Measurements from ENCODE around the gene CGB7.
"Not testable (repeated sequence)": the region's sequence is repeated elsewhere in the genome, so short reads cannot be mapped to it uniquely, and the experiment has no call there.

Gene CGB7

DNA sequence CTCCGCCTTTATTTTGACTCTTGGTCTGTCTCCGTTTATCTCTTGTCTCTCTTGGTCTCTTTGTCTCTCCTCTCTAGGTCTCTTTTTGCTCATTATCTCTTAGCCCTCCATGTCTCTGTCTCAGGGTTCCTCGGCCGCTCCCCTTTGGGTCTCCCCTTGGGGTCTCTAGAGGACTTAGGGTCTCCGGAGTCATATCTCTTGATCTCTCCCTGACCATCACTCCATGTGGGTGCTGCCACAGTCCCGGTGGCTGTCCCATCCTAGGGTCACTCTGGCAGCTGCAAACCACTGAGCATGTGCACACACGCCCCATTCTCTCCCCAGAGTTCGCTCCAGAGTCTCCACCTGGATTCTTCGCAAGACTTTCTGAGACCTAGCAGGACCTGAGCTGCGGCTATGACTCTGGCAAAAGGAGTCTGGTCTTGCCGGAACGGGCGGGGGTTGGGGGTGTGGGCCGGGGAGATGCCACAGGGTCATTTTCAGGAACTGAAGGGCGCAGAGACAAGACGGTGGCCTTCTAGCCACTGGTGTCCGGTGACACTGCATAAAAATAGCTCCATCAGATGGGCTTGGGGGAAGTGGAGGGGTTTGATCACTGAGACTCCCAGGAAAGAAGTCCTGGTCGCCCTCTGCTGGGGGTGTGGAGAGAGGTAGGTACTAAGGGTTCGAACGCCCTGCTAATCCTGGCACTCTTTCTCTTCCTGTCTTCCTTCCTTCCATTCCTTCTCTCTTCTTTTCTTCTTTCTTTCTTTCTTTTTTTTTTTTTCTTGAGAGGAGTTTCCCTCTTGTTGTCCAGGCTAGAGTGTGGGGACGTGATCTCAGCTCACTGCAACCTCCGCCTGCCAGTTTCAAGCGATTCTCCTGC lies 16.2 kb upstream of the CGB7 start:
- peak; percentile 55 for DNase-seq

- no peak for DNase-seq
These were observed 14.5 kb upstream of the CGB7 start for GRCh38 chr19:49071860-49072547.

DNA sequence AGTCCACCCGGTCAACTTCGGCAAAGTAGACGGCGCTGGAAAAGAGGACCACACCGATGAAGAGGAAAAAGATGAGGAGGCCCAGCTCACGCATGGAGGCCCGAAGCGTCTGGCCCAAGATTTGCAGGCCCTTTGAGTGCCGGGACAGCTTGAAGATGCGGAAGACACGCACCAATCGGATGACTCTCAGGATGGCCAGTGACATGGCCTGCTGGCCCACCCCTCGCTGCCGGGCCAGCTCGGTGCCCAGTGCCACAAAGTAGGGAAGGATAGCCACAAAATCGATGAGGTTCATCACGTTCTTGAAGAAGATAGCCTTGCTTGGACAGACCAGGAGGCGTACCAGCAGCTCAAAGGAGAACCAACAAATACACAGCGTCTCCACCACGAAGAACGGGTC lies 12.9 kb upstream of the CGB7 start:
- DNase-seq = no peak

DNA sequence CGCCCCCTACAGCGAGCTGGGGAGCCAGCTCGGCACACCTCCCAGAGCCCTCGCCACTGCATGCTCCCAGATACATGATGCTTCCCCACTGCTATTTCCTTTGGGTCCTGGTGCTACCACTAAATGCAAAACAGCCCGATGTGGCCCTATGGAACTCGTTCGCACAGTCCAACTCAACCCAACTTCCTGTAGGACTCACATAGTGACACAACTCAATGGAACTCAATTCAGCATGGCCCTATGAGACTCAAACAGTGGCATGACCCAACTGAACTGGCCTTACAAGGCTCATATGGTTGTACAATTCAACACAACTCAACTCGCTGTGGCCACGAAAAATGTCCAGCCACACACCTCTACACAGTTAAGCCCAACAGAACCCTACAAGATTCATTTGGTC lies 11.5 kb upstream of the CGB7 start:
- DNase-seq = no peak

- DNase-seq = no peak
These were observed 10.0 kb upstream of the CGB7 start for GRCh38 chr19:49067554-49067953.

DNA sequence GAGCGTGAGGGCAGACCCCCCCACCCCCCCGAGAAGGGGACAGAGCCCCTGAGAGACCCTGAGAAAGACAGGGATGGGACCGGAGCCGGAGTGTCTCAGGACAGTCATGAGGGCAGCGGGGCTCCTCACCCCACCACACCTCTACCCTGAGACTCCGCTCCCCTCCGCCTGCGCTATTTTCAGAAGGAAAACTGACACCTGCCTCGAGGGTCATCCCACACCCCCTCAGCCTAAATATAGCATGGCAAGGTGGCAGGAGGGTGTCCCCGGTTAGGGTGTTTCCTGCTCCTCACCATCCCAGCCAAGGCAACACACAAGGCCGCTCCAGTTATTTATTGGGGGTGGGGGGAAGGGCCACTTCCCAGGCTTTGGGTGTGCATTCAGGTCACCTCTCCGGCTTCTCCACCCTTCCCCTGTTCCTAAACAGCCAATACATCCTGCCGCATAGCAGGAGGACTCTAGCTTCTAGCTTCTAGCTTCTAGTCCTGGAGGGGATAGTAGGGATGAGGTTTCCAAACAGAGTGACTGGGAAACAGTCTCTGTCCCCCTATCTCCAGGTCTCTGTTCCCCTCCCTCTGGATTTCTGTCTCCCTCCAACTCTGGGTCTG lies 8.5 kb upstream of the CGB7 start:
- no peak for DNase-seq

GRCh38 chr19:49064768-49065611 lies 7.4 kb upstream of the CGB7 start, which contains the start of gene NTF4:
Gene NTF4, minus strand, starts transcription at chr19:49064818. Its CDS starts 2,821 bp downstream, at chr19:49061997.
- DNase-seq = peak; percentile 28

GRCh38 chr19:49064029-49064629 lies 6.6 kb upstream of the CGB7 start:
- DNase-seq = no peak

GRCh38 chr19:49061445-49061844 lies 3.9 kb upstream of the CGB7 start:
- DNase-seq = no peak

DNA sequence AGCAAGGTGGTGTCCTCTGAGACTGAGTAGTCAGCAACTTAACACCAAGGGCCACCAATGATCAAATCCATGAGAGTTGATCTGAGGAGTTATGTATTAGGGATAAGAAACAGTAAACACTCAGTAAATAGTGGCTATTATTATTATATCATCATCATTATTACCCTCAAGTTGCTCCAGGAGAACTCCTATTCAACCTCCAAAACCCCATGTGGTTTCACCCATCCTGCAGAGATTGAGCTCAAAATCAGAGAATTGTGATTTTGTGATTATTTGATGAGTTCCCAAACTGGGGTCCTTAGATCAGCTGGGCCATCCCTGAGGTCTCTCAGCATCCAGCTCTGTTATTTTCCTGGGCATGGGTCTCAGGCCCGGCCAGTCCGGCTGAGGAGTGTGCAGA lies 3.5 kb upstream of the CGB7 start:
- no peak for DNase-seq

DNA sequence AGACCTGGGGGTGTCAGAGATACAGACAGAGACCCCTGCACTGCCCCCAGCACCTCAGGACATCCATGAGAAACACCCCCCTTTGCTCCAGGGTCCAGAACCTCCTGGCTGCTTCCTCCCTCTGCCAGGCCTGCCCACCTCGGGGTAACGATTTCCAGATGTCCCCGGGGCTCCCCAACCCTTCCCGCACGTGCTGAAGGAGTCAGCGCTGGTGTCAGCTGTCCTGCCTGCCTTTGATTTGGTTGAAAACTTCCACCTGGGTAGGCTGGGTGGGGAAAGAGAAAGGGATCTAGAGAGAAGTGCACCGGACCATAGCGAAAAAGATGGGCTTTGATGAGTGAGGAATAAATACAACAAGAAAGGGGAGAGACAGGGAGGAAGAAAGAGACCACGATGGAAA lies 1.5 kb upstream of the CGB7 start:
- DNase-seq = no peak

GRCh38 chr19:49058562-49058961 lies 1.0 kb upstream of the CGB7 start:
- peak; percentile 43 for DNase-seq

DNA sequence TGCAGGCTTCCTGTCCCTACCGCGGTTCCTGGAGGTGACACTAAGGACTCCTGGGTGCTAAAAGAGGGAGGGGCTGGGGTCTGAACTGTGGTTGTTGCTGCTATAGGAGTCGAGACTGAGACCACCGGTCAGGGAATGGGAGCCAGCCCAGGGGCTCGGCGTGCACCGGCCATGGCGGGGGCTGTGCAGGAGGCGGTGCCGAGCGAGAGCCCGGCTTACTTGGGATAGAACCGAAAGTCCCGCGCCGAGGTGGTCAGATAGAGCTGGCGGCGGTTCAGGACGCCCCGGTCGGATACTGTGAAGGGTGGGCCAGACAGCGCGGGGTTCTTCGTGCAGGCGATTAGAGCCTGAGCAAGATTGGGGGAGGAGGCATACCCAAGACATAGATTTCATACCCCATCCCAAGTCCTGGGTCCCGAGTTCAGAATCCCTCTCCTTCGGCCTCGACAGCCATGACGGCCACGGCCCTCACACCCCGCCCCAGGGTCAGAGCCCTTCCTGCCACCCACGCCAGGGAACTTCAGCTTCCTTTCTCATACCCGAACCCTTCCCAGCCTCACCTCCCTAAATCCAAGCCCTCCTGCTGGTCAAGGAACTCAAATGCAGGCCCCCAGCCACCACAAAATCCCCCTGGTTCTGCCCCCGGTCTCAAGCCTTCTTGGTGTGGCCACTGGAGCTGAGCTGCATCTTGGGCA lies 500 bp downstream of the CGB7 start:
- not testable (repeated sequence) for DNase-seq

GRCh38 chr19:49056101-49056901 lies 1.2 kb downstream of the CGB7 start:
- peak; percentile 74 for DNase-seq

DNA sequence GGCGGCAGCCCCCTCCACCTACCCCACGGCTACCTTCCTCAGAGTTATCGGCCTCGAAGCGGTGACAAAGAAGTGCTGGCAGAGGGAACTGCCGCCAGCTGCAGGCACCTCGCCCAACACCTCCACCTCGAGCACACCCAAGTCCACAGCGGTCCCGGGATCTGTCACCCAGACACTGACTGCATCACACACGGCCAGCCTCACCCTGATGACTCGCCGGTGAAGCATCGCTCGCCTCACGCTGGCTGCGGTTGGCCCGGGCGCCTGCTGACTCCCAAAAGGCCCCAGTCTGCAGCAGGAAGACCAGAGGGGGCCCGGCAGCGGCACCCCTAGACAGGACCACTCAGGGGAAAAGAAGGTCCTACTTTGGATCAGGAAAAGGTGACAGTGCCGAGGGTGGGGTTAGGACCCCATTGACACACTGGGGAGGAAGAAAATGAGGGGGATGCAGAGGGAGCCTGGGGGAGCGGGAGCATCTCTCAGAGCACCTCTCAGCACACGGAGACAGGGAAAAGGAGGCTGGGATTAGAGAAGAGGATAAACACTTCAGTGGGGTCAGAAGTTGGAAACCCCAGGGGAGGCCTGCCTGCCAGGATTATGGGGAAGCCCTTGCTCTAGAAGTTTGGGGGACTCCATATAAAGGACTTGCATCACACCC lies 7.0 kb downstream of the CGB7 start:
- peak; percentile 76 for DNase-seq

- DNase-seq = not testable (repeated sequence)
These were observed 7.7 kb downstream of the CGB7 start for GRCh38 chr19:49049834-49050233.

- not testable (repeated sequence) for DNase-seq
These were observed 8.5 kb downstream of the CGB7 start, which contains the start of gene CGB8 for GRCh38 chr19:49049011-49049410. Gene CGB8, minus strand, starts transcription at chr19:49049111. Its CDS starts 372 bp downstream, at chr19:49048739.

GRCh38 chr19:49043548-49043947 lies 14.0 kb downstream of the CGB7 start, which contains the start of gene CGB5:
Gene CGB5, plus strand, starts transcription at chr19:49043848. Its CDS starts 362 bp downstream, at chr19:49044210.
- not testable (repeated sequence) for DNase-seq

DNA sequence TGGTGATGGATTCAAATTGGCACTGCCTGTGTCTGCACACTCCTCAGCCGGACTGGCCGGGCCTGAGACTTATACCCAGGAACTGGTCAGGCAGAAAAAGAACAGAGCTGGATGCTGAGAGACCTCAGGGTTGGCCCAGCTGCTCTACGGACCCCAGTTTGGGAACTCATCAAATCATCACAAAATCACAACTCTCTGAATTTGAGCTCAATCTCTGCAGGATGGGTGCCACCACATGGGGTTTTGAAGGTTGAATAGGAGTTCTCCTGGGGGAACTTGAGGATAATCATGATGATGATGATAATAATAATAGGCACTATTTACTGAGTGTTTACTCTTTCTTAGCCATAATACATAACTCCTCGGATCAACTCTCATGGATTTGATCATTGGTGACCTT lies 14.9 kb downstream of the CGB7 start:
- not testable (repeated sequence) for DNase-seq

GRCh38 chr19:49042177-49042576 lies 15.4 kb downstream of the CGB7 start:
- peak; percentile 59 for DNase-seq

Measured in EL (cell line).